Pons (tissue), 1 donor: ENCODE data around the gene LGALS9.

Experiments used
- DNase-seq: peaks from one replicate; pipeline ENCODE4 v3.0.0-alpha.2; 2016; ENCODE audit warnings: low spot score

LGALS9 gene

GRCh38 chr17:27630607-27631410 lies at the start of gene LGALS9:
Gene LGALS9, plus strand, starts transcription at chr17:27631188. Its CDS starts 78 bp downstream, at chr17:27631266.
- DNase-seq: peak; percentile 57

- no peak for DNase-seq
Measured at GRCh38 chr17:27582696-27583095, 48.3 kb upstream of the LGALS9 start.

- DNase-seq: no peak
Measured at GRCh38 chr17:27585153-27585681, 45.8 kb upstream of the LGALS9 start.

- no peak for DNase-seq
Measured at GRCh38 chr17:27585792-27586191, 45.2 kb upstream of the LGALS9 start.

GRCh38 chr17:27586203-27586721 lies 44.7 kb upstream of the LGALS9 start:
- DNase-seq: no peak

GRCh38 chr17:27588354-27588753 lies 42.6 kb upstream of the LGALS9 start:
- DNase-seq: no peak

- DNase-seq: no peak
Measured at GRCh38 chr17:27590864-27591263, 40.1 kb upstream of the LGALS9 start.

GRCh38 chr17:27591986-27592385 lies 39.0 kb upstream of the LGALS9 start:
- DNase-seq: no peak

- no peak for DNase-seq
Measured at GRCh38 chr17:27593232-27593856, 37.6 kb upstream of the LGALS9 start.

- no peak for DNase-seq
Measured at GRCh38 chr17:27593857-27594255, 37.1 kb upstream of the LGALS9 start.

GRCh38 chr17:27595208-27595607 lies 35.8 kb upstream of the LGALS9 start:
- no peak for DNase-seq

- DNase-seq: no peak
Measured at GRCh38 chr17:27596096-27596495, 34.9 kb upstream of the LGALS9 start.

GRCh38 chr17:27596566-27597187 lies 34.3 kb upstream of the LGALS9 start:
- no peak for DNase-seq

- DNase-seq: no peak
Measured at GRCh38 chr17:27597188-27597580, 33.8 kb upstream of the LGALS9 start.

- no peak for DNase-seq
Measured at GRCh38 chr17:27597783-27598320, 33.1 kb upstream of the LGALS9 start.

GRCh38 chr17:27598337-27599050 lies 32.5 kb upstream of the LGALS9 start:
- no peak for DNase-seq

- DNase-seq: no peak
Measured at GRCh38 chr17:27600471-27600870, 30.5 kb upstream of the LGALS9 start.

- peak; percentile 82 for DNase-seq
Measured at GRCh38 chr17:27601069-27601974, 29.7 kb upstream of the LGALS9 start.

- DNase-seq: no peak
Measured at GRCh38 chr17:27601975-27602302, 29.0 kb upstream of the LGALS9 start.

GRCh38 chr17:27602721-27603420 lies 28.1 kb upstream of the LGALS9 start:
- DNase-seq: peak; percentile 48
